GM12878 (cell line): ENCODE measurements around the gene SLC39A11. TPM values are rescaled to one million over a fixed set of nuclear protein-coding genes. Genes with fewer than 3 reads are reported as not detected.

ENCODE experiments used
- CHD4 ChIP-seq: fragments of 200-600 bp; sonication (generic); IDR thresholded peaks from 2 replicates; pipeline ENCODE4 v1.6.1; 2016; ENCODE audit warnings: mild to moderate bottlenecking
- EP300 ChIP-seq, 2 experiments: fragments of 150-350 bp in 1 of 2; IDR thresholded peaks; 2 replicates each; pipeline ENCODE4 v1.6.1; 2011 to 2012; ENCODE audit warnings: low read depth in 2 of 2, low read length in 2 of 2, borderline replicate concordance in 1 of 2, improper control_type of control experiment in 1 of 2, inconsistent platforms in 1 of 2; ENCODE audit not compliant: control insufficient read depth in 1 of 2
- EZH2 ChIP-seq: IDR thresholded peaks from 2 replicates; pipeline ENCODE4 v1.6.1; 2012; ENCODE audit warnings: low read depth, mild to moderate bottlenecking, control low read depth, inconsistent platforms, low read length, borderline replicate concordance; ENCODE audit not compliant: control insufficient read depth
- IKZF2 ChIP-seq, 2 experiments: fragments of 450-650 bp; IDR thresholded peaks; 2 replicates each; pipeline ENCODE4 v1.6.1; 2017; ENCODE audit warnings: mild to moderate bottlenecking in 2 of 2, moderate library complexity in 2 of 2
- MYB ChIP-seq: fragments of 150-350 bp; IDR thresholded peaks from 2 replicates; pipeline ENCODE4 v1.6.1; 2014; ENCODE audit warnings: mild to moderate bottlenecking, low read depth, low read length, borderline replicate concordance
- NFXL1 ChIP-seq: fragments of 450-650 bp; IDR thresholded peaks from 2 replicates; pipeline ENCODE4 v1.6.1; 2017; ENCODE audit warnings: antibody characterized with exemption, mild to moderate bottlenecking, borderline replicate concordance
- PBX3 ChIP-seq: IDR thresholded peaks from 2 replicates; pipeline ENCODE4 v1.6.1; 2011; ENCODE audit warnings: mild to moderate bottlenecking, low read depth, low read length, moderate library complexity; ENCODE audit not compliant: insufficient replicate concordance
- POLR2AphosphoS2 ChIP-seq: IDR thresholded peaks from 2 replicates; pipeline ENCODE4 v1.6.1; 2011; ENCODE audit warnings: low read depth, mild to moderate bottlenecking, low read length, improper control_type of control experiment, moderate library complexity
- SREBF1 ChIP-seq: IDR thresholded peaks from 2 replicates; pipeline ENCODE4 v1.6.1; 2012; ENCODE audit warnings: mild to moderate bottlenecking, low read length
- YY1 ChIP-seq: IDR thresholded peaks from 2 replicates; pipeline ENCODE4 v1.6.1; 2011; ENCODE audit warnings: low read depth, mild to moderate bottlenecking, low read length
- ZNF592 ChIP-seq: fragments of 450-650 bp; IDR thresholded peaks from 2 replicates; pipeline ENCODE4 v1.6.1; 2017; ENCODE audit warnings: mild to moderate bottlenecking, moderate library complexity
- polyA plus RNA-seq, 11 experiments: library from polyadenylated mRNA; depleted of rRNA in 4 of 11; unstranded in 6 of 11; stranded (reverse) in 5 of 11; fragments of >200 nt; fragmentation: Nextera tagmentation in 4 of 11; fragmentation: Illumina TruSeq in 1 of 11; extraction: Ambion mirVana in 4 of 11; extraction: Trizol in 1 of 11; gene quantifications; 1 replicate in 1 of 11; 2 replicates in 10 of 11; pipeline versions ENCODE4 v1.2.1 to v1.2.3, GENCODE V29; 2011 to 2016; ENCODE audit warnings: inconsistent platforms in 2 of 11, missing spikeins in 2 of 11, low read depth in 1 of 11
- total RNA-seq, 4 experiments: library from RNA; depleted of rRNA in 3 of 4; stranded (reverse); fragments of >200 nt in 3 of 4; fragmentation: Illumina TruSeq in 1 of 4; extraction: Trizol in 1 of 4; gene quantifications; 2 replicates each; pipeline versions ENCODE4 v1.2.1 to v1.2.3, GENCODE V29; 2013 to 2021

The SLC39A11 gene
- total and polyA plus RNA-seq, 10 of the 15 experiments (the other 5 are each of a cell fraction or from before 2014, with no cell fraction given): 8.6 to 23.8 (median 14.0) TPM

GRCh38 chr17:72735592-72735991 lies 356.9 kb downstream of the SLC39A11 start (continued):
- TF ChIP-seq ZNF592 (no peak), SREBF1 (no peak), EZH2 (no peak), YY1 (no peak), POLR2AphosphoS2 (no peak), NFXL1 (no peak), CHD4 (no peak), MYB (no peak), PBX3 (no peak), IKZF2 (IDR thresholded peaks at IDR 0.05) (no peak), EP300 (IDR thresholded peaks at IDR 0.05; ENCODE audit: borderline replicate concordance in 1 of 2, control insufficient read depth in 1 of 2, low read depth in 2 of 2, low read length in 2 of 2) (no peak)
